HG03558 (cell line): ENCODE measurements around the gene ATP6AP2.
"Not testable (repeated sequence)": the region's sequence is repeated elsewhere in the genome, so short reads cannot be mapped to it uniquely, and the experiment has no call there.

ENCODE experiments used
- ATAC-seq: cut with Tn5 transposase; IDR thresholded peaks from one replicate; pipeline ENCODE4 v1.9.1; 2021; ENCODE audit warnings: moderate number of reproducible peaks; ENCODE audit not compliant: unreplicated experiment; ENCODE audit errors: extremely low read depth

The ATP6AP2 gene

DNA sequence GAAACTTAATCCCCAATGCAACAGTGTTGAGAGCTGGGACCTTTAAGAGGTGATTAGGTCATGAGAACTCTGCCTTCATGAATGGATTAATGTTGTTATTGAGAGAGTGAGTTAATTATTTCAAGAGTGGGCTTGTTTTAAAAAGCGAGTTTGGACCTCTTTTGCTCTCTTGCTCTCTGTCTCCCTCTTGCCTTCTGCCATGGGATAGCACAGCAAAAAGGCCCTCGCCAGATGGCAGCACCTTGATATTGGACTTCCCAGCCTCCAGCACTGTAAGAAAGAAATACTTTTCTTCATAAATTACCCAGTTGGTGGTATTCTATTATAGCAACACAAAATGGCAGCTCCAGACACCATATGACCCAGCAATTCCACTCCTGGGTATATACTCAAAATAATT, 7.0 kb upstream of the ATP6AP2 start:
- ATAC-seq: no peak

DNA sequence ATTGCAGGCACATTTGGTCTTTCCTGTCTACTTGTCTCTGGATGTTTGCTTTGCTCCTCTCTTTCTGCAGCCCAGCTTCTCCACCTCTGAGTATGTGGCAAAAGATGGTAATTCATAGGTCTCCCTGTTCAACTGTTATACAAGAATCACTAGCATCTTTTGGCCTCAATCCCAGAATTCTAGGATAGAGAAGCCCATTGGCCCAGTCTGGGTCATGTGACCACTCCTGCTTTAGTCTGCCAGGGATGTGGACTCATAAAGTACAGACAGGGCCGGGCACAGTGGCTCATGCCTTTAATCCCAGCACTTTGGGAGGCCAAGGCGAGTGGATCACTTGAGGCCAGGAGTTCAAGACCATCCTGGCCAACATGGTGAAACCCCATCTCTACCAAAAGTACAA, 5.4 kb upstream of the ATP6AP2 start:
- not testable (repeated sequence) for ATAC-seq

DNA sequence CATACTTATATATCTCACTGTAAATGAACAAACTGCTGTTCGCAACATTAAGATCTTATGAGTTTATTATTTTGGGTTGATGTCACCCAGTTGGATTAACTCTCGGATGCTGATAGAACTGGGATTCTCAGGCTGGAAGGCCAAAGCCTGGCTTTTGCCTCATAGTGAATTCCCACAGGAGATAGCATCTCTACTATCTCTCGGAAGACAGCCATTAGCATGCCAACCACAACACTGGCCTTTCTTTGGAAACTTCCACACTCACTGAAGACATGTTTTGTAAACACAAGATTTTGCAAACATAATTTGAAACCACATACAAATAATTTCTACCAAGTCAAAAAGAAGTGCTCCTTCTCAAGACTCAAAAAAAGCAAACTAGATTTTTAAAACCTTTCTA, 4.5 kb upstream of the ATP6AP2 start:
- ATAC-seq: no peak

DNA sequence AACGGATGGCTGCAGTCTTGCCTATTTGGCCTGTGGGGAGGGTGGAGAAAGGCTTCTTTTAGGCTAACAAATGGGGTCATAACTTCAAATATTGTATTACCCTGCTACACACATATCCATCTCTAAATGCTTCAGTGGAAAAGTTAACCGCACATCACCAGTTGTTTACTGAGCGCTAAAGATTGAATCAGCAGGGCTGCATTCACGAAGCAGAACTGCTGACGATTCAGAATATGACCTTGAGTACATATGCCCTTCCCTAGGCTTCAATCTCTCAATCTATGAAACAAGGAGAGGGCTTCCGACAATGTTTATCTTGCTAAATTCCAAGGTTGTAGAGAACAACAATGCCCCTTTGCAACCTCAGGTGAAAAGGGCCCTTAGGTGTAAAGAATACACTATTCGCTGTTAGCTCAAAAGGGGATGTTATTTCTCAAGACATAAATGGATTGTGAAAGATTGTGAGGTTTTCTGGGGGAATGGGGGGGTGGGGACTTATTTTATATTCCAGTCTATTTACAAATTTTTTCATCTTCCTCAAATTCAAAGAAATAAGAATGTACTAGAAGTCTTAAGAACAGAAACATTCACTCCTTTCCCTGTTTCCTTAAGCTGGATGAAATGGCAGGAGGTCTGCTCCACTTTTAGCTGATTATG, 2.6 kb upstream of the ATP6AP2 start:
- no peak for ATAC-seq

DNA sequence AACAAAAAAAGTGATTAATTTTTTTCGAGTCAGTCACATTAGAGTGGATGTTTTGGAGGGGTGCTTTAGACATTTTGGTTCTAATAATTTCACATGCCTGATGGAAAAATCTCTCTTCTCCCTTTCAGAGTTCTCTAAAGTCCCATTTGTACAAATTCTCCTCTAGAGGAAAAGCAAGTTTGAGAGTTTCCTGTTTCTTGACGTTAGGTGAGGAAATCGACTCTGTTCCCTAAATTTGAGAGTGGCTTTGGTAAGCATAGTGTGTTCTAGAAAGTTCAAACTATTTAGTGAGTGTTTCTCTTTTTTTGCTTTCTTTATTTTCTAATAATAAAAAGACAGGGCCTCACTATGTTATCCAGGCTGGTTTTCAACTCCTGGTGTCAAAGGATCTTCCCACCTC, 1.6 kb upstream of the ATP6AP2 start:
- ATAC-seq: no peak

DNA sequence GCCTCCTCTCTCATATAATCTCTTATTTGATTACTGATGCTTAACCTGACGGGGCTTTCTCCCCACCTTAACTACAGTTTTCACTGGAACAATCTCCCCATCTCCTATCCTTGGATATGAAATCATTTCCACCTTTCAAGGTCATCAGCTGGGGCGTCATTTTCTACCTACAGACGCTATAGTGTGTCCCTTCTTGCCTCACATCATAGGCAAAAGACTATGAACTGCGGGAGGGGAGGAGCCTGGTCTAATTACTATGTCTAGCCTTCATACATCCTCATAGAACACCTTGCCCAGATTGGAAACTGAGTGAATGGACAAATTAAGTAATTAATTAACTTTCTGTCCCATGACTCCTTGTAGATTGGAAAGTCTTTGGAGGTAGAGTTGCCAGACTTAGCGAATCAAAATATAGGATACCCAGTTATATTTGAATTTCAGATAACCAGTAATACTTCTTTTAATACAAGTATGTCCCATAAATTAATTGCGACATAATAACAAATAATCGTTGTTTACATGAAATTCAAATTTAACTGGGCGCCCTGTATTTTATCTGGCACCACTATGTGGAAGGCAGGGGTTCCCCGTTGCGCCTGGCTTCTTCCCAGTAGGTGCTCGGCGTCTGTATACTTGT, 752 bp upstream of the ATP6AP2 start:
- ATAC-seq: no peak

DNA sequence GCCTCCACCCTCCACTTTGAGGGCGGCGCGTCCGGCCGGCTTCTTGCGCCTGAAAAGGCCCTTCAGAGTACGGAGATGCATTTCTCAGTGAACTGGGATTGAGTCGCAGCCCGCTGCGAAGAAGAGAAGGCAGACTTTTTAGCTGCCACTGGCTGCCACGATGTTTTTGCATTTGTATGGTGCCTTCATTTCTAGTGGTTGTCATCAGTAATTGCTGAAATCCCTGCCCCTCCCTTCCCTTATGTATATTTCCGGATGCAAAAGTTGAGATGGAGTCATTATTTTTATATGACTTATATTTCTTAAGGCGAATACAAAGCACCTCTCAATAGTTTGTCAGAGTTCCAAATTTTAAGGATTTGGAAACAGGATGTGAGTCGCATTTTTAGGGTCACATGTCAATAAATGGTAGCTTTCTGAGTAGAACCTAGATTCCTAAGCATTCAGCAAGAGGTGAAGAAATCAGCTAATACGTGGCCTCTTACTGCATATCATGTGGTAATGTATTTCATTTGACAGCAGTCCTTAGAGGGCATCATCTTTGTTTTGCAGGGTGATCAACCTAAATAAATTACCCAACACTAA, 658 bp downstream of the ATP6AP2 start:
- ATAC-seq: no peak

DNA sequence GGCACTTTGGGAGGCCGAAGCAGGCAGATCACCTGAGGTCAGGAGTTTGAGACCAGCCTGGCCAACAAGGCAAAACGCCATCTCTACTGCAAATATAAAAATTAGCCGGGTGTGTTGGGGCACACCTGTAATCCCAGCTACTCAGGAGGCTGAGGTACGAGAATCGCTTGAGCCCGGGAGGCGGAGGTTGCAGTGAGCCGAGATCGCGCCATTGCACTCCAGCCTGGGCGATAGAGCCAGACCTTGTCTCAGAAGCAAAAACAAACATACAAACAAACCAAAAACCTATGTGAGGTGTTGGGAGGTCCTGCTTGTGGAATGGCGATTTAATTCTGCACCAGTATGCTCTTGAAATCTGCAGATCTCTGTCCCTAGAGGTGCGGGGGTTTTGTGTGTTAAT, 1.4 kb downstream of the ATP6AP2 start:
- not testable (repeated sequence) for ATAC-seq

DNA sequence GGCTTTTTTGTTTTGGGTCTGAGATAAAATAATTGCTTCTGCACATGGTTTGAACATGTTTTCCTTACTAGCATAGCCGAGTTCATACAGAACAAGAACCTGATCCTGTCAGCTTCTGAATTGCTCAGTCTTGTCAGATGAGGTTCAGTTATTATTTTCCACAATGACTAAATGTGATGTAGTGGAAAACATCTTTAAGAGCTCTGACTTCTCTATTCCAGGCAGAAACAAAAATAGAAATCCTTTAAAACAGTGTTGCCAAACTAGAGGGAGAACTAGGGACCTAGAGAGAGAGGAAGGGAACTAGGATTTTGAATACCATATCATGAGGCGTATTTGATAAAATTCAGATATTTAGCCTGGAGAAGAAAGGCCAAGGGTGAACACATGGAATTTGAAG, 2.0 kb downstream of the ATP6AP2 start:
- no peak for ATAC-seq

DNA sequence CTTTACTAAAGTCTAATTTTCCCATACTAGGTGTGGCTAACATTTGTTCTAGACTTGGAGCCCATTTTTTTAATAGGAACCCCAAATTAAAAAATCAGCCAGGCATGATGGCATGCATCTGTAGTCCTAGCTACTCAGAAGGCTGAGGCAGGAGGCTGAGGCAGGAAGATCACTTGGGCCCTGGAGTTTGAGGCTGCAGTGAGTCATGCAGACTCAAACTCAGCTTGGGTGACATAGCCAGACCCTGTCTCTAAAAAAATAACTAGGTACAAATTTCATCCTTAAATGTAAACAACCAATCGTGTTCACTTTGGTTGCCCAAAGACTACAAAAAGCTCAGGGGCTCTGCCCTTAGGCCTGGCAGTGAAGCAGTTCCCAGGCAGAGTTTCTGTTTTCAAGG, 6.9 kb downstream of the ATP6AP2 start:
- ATAC-seq: not testable (repeated sequence)

DNA sequence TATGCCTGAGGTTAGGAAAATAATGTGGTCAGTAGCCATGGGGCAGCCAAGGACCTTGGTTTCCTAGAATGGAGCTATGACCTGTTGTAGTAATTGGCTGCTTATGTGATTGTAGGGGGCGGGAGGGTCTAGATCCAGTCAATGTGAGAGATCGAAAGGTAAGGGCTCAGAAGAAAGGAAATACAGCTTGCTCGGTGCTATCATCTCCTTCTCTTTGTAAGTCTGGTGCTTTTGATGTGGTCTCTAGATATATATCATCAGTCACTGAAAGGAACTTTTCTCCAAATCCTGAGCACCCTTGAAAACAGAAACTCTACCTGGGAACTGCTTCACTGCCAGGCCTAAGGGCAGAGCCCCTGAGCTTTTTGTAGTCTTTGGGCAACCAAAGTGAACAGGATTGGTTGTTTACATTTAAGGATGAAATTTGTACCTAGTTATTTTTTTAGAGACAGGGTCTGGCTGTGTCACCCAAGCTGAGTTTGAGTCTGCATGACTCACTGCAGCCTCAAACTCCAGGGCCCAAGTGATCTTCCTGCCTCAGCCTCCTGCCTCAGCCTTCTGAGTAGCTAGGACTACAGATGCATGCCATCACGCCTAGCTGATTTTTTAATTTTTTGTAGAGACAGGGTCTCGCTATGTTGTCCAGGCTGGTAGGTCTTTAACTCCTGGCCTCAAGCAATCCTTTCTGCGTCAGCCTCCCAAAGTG, 9.0 kb downstream of the ATP6AP2 start:
- not testable (repeated sequence) for ATAC-seq

DNA sequence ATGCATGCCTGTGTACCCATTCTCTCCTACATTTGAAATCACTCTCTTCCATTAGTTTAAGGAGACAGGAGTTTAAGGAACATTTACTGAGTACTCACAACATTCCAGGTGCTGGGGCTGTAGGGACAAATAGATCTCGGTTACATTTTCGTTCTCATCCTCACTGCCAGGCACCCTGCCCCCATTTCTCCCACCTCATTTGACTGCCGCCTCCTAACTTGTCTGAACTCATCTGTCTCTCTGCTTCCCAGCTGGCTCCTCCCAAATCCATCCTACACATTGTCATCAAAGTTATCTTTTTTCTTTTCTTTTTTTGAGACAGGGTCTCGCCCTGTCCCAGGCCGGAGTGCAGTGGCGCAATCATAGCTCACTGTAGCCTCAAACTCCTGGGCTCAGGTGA, 22.7 kb downstream of the ATP6AP2 start:
- no peak for ATAC-seq

DNA sequence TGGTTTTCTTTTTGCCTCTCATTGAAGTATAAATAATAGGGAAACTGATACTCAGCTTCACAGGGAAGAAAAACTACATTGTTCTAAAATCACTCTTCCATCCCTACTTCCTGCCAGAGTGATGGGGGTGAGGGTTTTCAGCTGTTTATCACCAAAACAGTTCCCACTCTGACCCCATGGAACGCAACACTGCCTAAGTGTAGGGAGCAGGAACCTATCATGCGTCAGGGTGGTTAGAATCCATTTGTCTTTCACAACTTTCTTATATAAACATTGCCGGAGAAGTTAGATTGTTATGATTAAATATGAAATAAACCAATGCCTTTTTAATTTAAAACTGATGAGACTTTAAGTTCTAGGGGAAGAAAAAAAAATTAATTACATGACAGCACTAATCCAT, 26.6 kb downstream of the ATP6AP2 start:
- ATAC-seq: no peak

DNA sequence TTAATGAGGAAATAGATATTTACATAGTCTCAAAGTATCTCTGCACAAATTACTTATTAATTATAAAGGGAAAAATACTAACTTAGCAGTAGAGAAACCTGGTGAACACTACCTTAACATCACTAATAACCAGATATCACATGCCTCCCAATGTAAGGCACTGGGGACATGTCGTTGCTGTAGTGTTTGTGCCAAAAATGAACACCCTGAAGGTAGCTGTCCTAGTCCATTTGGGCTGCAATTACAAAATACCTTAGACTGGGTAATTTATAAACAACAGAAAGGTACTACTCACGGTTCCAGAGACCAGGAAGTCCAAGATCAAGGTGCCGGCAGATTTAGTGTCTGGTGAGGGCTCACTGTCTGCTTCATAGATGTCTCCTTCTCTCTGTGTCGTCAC, 31.7 kb downstream of the ATP6AP2 start:
- ATAC-seq: no peak

DNA sequence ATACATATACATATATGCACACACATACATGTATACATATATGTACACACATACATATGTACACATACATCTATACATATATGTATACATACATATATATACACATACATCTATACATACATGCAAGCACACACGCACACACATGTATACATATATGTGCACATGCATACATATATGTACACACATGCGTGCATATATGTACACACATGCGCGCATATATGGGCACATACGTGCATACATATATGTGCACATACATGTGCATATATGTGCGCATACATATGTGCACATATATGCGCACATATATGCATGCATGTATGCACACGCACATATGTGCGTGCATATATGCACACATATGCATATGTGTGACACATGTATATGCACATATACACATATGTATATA, 35.2 kb downstream of the ATP6AP2 start:
- ATAC-seq: no peak

DNA sequence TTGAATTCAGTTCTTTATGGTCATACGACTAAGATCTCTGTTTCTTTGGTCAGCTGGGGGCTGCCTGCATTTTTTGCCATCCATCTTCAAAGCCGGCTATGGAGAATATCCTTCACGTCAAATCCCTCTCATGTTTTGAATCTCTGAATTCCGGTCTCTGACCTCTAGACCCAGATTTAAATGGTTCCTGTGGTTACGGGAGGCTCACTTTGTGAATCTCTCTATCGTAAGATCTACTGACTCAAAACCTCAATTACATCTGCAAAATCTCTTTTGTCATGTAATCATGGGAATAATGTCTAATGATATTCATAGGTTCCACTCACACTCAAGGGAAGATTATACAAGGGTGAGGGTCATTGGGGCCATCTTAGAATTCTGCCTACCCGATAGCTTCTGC, 36.8 kb downstream of the ATP6AP2 start:
- no peak for ATAC-seq

DNA sequence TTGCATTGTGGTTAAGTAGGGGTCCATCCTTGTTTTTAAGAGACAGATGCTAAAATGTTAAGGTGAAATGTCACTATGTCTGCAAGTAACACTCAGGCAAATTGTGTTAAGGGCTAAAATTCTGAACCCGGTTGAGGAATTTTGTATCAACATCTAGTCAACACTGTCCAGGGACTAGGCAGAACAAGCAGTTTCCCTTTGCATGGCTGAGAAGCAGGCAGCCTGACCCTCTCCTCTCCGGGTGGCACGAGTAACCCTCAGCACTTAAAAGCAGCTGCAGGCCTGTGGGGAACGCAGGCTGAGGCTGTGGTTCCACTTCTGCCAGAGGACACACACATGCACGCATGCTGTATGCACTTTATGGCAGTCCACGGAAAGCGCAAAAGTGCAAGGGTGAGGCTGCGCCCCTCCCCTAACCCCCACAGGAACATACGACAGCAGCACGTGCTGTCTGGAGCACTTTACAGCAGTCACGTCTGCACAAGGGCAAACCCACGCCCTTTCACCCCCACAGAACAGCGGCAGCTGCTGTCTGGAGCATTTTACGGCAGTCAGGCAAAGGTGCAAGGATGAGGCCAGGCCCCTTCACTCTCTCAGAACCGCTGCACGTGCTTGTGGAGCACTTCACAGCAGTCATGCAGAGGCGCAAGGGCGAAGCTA, 41.8 kb downstream of the ATP6AP2 start:
- ATAC-seq: no peak

DNA sequence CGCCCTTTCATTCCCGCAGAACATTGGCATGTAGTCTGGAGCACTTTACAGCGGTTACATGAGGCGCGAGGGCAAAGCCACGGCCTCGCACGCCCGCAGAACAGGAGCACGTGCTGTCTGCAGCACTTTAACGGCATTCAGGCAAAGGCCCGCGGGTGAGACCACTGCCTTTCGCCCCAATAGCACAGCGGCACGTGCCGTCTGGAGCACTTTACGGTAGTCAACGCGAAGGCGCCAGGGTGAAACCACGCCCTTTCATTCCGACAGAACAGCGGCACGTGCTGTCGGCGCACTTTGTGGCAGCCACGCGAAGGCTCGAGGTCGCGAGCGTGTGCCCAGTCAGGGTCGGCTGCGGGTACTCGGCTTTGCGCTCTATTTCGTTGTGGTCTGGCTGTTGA, 42.4 kb downstream of the ATP6AP2 start, which contains the start of gene MPC1L:
Gene MPC1L (plus strand): TSS at position 290 of the 398 bp plus-strand sequence. CDS start 138 bp downstream, outside the sequence.
- no peak for ATAC-seq

DNA sequence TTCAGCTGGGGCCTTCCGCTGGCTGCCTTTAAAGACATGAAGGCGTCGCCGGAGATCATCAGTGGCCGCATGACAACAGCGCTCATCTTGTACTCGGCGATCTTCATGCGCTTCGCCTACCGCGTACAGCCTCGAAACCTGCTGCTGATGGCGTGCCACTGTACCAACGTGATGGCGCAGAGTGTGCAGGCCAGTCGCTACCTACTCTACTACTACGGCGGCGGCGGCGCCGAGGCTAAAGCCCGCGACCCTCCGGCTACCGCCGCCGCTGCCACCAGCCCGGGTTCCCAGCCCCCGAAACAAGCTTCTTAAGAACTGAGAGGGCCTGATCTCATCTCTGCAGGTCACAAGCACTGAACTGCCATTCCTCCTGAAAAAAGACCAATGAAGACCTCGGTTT, 42.9 kb downstream of the ATP6AP2 start:
- no peak for ATAC-seq

DNA sequence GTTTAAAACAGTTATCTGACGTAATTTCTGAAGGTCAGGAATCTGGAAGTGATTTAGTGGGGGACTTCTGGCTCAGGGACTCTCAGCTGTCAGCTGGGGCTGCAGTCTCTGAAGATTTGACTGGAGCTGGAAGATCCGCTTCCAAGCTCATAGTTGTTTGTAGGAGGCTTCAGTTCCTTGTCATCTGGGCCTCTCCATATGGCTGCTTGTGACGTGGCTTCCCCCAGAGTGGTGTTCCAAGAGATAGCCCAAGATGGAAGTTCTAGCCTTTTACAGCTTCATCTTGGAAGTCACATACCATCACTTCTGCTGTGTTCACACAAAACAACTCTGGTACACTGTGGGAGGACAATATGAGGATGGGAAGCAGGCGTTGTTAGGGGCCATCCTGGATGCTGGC, 44.5 kb downstream of the ATP6AP2 start:
- no peak for ATAC-seq

DNA sequence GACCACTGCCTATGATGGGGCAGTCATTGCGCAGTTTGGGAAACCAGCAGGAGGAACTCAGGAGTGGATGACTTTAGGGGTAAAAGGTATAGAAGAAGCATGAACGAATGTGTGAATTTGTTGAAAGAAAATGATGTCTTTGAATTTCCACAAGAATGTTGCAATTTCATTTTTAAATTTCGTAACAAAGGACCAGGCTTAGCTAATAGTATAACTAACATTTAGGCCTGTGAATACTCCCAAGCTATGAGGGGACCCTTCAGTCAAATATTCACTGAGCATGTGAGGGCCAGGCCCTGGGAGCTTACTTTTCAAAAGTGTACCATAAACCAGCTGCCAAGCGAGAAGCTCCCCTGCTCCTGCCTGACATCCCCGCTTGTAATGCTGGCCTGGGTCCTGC, 47.7 kb downstream of the ATP6AP2 start:
- ATAC-seq: no peak
